Gastrocnemius medialis (tissue), 4 donors: ENCODE results near the gene ESPL1.

Experiments used
- CTCF ChIP-seq, 5 experiments: fragments of 450-650 bp in 3 of 5; fragments of 200-600 bp in 2 of 5; sonication (generic) in 2 of 5; IDR thresholded peaks in 4 of 5; conservative IDR thresholded peaks in 1 of 5; 1 replicate in 4 of 5; 2 replicates in 1 of 5; pipeline ENCODE4 v1.5.1; 2016 to 2019; ENCODE audit warnings: antibody characterized with exemption in 5 of 5, mild to moderate bottlenecking in 3 of 5, moderate library complexity in 3 of 5
- POLR2A ChIP-seq, 2 donors: fragments of 450-650 bp; IDR thresholded peaks; one replicate each; pipeline ENCODE4 v1.6.1; 2017; ENCODE audit warnings: antibody characterized with exemption in 2 of 2, mild to moderate bottlenecking in 2 of 2, moderate library complexity in 2 of 2

- TF ChIP-seq POLR2A (IDR thresholded peaks at IDR 0.05) (no peak), CTCF (IDR thresholded peaks at IDR 0.05 in 4 of 5, conservative IDR thresholded peaks at IDR 0.05 in 1 of 5) (peak in 3 of 5 experiments; percentile 21 to 41 (median 36))
Measured at GRCh38 chr12:53267999-53268629, at the start of gene ESPL1.
